ENCODE measurements around the gene CLEC3B. TPM values are rescaled to one million over a fixed set of nuclear protein-coding genes. Genes with fewer than 3 reads are reported as not detected.

CLEC3B gene
- total RNA-seq, 2 experiments from 2014 or later: not detected

GRCh38 chr3:44992555-44993470 is 33.3 kb upstream of the CLEC3B start:
- H3K4me3 Mint-ChIP-seq: no peak overlapping the region
- no peaks in the 10 kb centered on the region for H3K27me3 Mint-ChIP-seq
- no peak for DNase-seq
- H3K9me3 Mint-ChIP-seq (ENCODE audit: low read depth): no peaks in the 10 kb centered on the region
- peaks cover 29% of the 10 kb centered on the region for H3K4me1 Mint-ChIP-seq
- ATAC-seq: no peak
- peaks cover 47% of the 10 kb centered on the region for H3K36me3 Mint-ChIP-seq
- CTCF ChIA-PET: interaction anchor here (0.7 to 2.9 kb wide), 9 partner anchors 8 to 217 kb away, joined by 3 to 17 read pairs (median 4); partner anchors contain the start of genes EXOSC7 and ZDHHC3
- no peak overlapping the region for H3K27ac Mint-ChIP-seq

- peaks cover 29% of the 10 kb centered on the region for H3K4me1 Mint-ChIP-seq
Measured at GRCh38 chr3:44993471-44994205, 32.5 kb upstream of the CLEC3B start.

GRCh38 chr3:44995142-44995770 is 30.8 kb upstream of the CLEC3B start:
- ATAC-seq: no peak
- no peak for DNase-seq
- Mint-ChIP-seq H3K27ac (peak overlapping the region; percentile 46), H3K4me3 (no peak overlapping the region), H3K27me3 (no peaks in the 10 kb centered on the region), H3K9me3 (ENCODE audit: low read depth) (no peaks in the 10 kb centered on the region), H3K36me3 (peaks cover 60% of the 10 kb centered on the region), H3K4me1 (peaks cover 29% of the 10 kb centered on the region)
- CTCF ChIA-PET: interaction anchor here (0.5 to 1.1 kb wide), 2 partner anchors 10 to 1380 kb away, joined by 3 read pairs; no protein-coding TSS in a partner anchor

More at GRCh38 chr3:44993471-44994205, 32.5 kb upstream of the CLEC3B start:
- DNase-seq (no peak), ATAC-seq (no peak)
- CTCF ChIA-PET: interaction anchor here (0.9 to 2.9 kb wide), 2 partner anchors 18 to 217 kb away, joined by 3 to 17 read pairs; partner anchors contain the start of genes EXOSC7 and ZDHHC3
- Mint-ChIP-seq H3K27me3 (no peaks in the 10 kb centered on the region), H3K27ac (no peak overlapping the region), H3K4me3 (no peak overlapping the region), H3K36me3 (peaks cover 50% of the 10 kb centered on the region), H3K9me3 (ENCODE audit: low read depth) (no peaks in the 10 kb centered on the region)

GRCh38 chr3:44996556-44996969 is 29.5 kb upstream of the CLEC3B start:
- H3K36me3 Mint-ChIP-seq: peaks cover 57% of the 10 kb centered on the region
- no peak for ATAC-seq

GRCh38 chr3:44999782-45000181 is 26.3 kb upstream of the CLEC3B start:
- Mint-ChIP-seq H3K27me3 (no peaks in the 10 kb centered on the region), H3K27ac (peak overlapping the region; percentile 19), H3K36me3 (peaks cover 55% of the 10 kb centered on the region), H3K4me1 (peaks cover 20% of the 10 kb centered on the region), H3K9me3 (ENCODE audit: low read depth) (peaks cover under 1% of the 10 kb centered on the region), H3K4me3 (no peak overlapping the region)
- DNase-seq (no peak), ATAC-seq (no peak)
- CTCF ChIA-PET: interaction anchor here (1.2 kb wide), 1 partner anchor 13 kb away, joined by 3 read pairs; no protein-coding TSS in a partner anchor

More at GRCh38 chr3:44996556-44996969, 29.5 kb upstream of the CLEC3B start:
- no peaks in the 10 kb centered on the region for H3K9me3 Mint-ChIP-seq (ENCODE audit: low read depth)
- DNase-seq: no peak
- peaks cover 30% of the 10 kb centered on the region for H3K4me1 Mint-ChIP-seq
- CTCF ChIA-PET: no interaction called here
- H3K4me3 Mint-ChIP-seq: no peak overlapping the region
- no peak overlapping the region for H3K27ac Mint-ChIP-seq
- no peaks in the 10 kb centered on the region for H3K27me3 Mint-ChIP-seq

GRCh38 chr3:45000823-45001222 is 25.3 kb upstream of the CLEC3B start:
- no peak for DNase-seq
- Mint-ChIP-seq H3K27me3 (no peaks in the 10 kb centered on the region), H3K4me3 (no peak overlapping the region), H3K27ac (peak overlapping the region; percentile 35), H3K4me1 (peaks cover 24% of the 10 kb centered on the region), H3K9me3 (ENCODE audit: low read depth) (peaks cover 3% of the 10 kb centered on the region), H3K36me3 (peaks cover 65% of the 10 kb centered on the region)
- ATAC-seq: no peak
- CTCF ChIA-PET: interaction anchor here (0.7 to 1.6 kb wide), 4 partner anchors 9 to 208 kb away, joined by 3 to 4 read pairs (median 4); no protein-coding TSS in a partner anchor

GRCh38 chr3:45001738-45002137 is 24.4 kb upstream of the CLEC3B start:
- H3K27me3 Mint-ChIP-seq: no peaks in the 10 kb centered on the region
- H3K27ac Mint-ChIP-seq: no peak overlapping the region
- peaks cover 3% of the 10 kb centered on the region for H3K9me3 Mint-ChIP-seq (ENCODE audit: low read depth)
- H3K4me1 Mint-ChIP-seq: peaks cover 21% of the 10 kb centered on the region
- CTCF ChIA-PET: interaction anchor here (1.6 to 1.9 kb wide), 2 partner anchors 10 to 25 kb away, joined by 3 to 5 read pairs; no protein-coding TSS in a partner anchor
- ATAC-seq (no peak), DNase-seq (no peak)
- H3K36me3 Mint-ChIP-seq: peaks cover 63% of the 10 kb centered on the region
- H3K4me3 Mint-ChIP-seq: no peak overlapping the region

GRCh38 chr3:45002139-45002660 is 23.9 kb upstream of the CLEC3B start:
- Mint-ChIP-seq H3K27ac (no peak overlapping the region), H3K4me1 (peaks cover 25% of the 10 kb centered on the region), H3K27me3 (no peaks in the 10 kb centered on the region), H3K36me3 (peaks cover 63% of the 10 kb centered on the region), H3K9me3 (ENCODE audit: low read depth) (peaks cover 3% of the 10 kb centered on the region), H3K4me3 (no peak overlapping the region)
- DNase-seq (no peak), ATAC-seq (no peak)
- CTCF ChIA-PET: interaction anchor here (1.6 to 1.9 kb wide), 2 partner anchors 10 to 25 kb away, joined by 3 to 5 read pairs; no protein-coding TSS in a partner anchor

- no peak overlapping the region for H3K4me3 Mint-ChIP-seq
- H3K4me1 Mint-ChIP-seq: peaks cover 25% of the 10 kb centered on the region
- ATAC-seq: no peak
- CTCF ChIA-PET: interaction anchor here (1.9 kb wide), 1 partner anchor 11 kb away, joined by 5 read pairs; no protein-coding TSS in a partner anchor
- no peaks in the 10 kb centered on the region for H3K27me3 Mint-ChIP-seq
- H3K27ac Mint-ChIP-seq: no peak overlapping the region
- peaks cover 60% of the 10 kb centered on the region for H3K36me3 Mint-ChIP-seq
- no peak for DNase-seq
- peaks cover 3% of the 10 kb centered on the region for H3K9me3 Mint-ChIP-seq (ENCODE audit: low read depth)
Measured at GRCh38 chr3:45002720-45003119, 23.4 kb upstream of the CLEC3B start.

GRCh38 chr3:45003406-45003805 is 22.7 kb upstream of the CLEC3B start:
- Mint-ChIP-seq H3K4me1 (peaks cover 27% of the 10 kb centered on the region), H3K9me3 (ENCODE audit: low read depth) (peaks cover 3% of the 10 kb centered on the region), H3K27ac (no peak overlapping the region), H3K4me3 (no peak overlapping the region), H3K36me3 (peaks cover 59% of the 10 kb centered on the region), H3K27me3 (no peaks in the 10 kb centered on the region)
- DNase-seq (no peak), ATAC-seq (no peak)
- CTCF ChIA-PET: interaction anchor here (1.9 kb wide), 1 partner anchor 11 kb away, joined by 5 read pairs; no protein-coding TSS in a partner anchor

- CTCF ChIA-PET: no interaction called here
- Mint-ChIP-seq H3K27ac (no peak overlapping the region), H3K27me3 (no peaks in the 10 kb centered on the region), H3K9me3 (ENCODE audit: low read depth) (peaks cover 3% of the 10 kb centered on the region), H3K4me1 (peaks cover 27% of the 10 kb centered on the region), H3K4me3 (no peak overlapping the region), H3K36me3 (peaks cover 59% of the 10 kb centered on the region)
- no peak for DNase-seq
- no peak for ATAC-seq
Measured at GRCh38 chr3:45003859-45004258, 22.2 kb upstream of the CLEC3B start.

- Mint-ChIP-seq H3K4me3 (no peak overlapping the region), H3K36me3 (peaks cover 45% of the 10 kb centered on the region), H3K9me3 (ENCODE audit: low read depth) (peaks cover 3% of the 10 kb centered on the region), H3K27me3 (no peaks in the 10 kb centered on the region), H3K27ac (peak overlapping the region; percentile 3), H3K4me1 (peaks cover 25% of the 10 kb centered on the region)
- ATAC-seq (no peak), DNase-seq (no peak)
- CTCF ChIA-PET: no interaction called here
Measured at GRCh38 chr3:45007091-45007490, 19.0 kb upstream of the CLEC3B start.

Measured in activated CD8-positive, alpha-beta memory T cell treated with anti-CD3 and anti-CD28 coated beads, Interleukin-2, amount 10 ng/mL, durations not matched to agents 7 days and 5 days (primary cell).